Osteocyte (in vitro differentiated cells): ENCODE data around the gene TBPL1. TPM values are rescaled to one million over a fixed set of nuclear protein-coding genes. Genes with fewer than 3 reads are reported as not detected.

Experiments
- DNase-seq: peaks from one replicate; pipeline ENCODE4 v3.0.0; 2021; ENCODE audit warnings: mixed read lengths; ENCODE audit not compliant: unreplicated experiment; ENCODE audit errors: extremely low spot score
- H3K27ac Mint-ChIP-seq: one replicate; pipeline ENCODE4 v1.8.0; 2021; ENCODE audit warnings: mild to moderate bottlenecking, mixed read lengths; ENCODE audit not compliant: unreplicated experiment
- H3K27me3 Mint-ChIP-seq: one replicate; pipeline ENCODE4 v1.8.0; 2021; ENCODE audit warnings: mixed read lengths; ENCODE audit not compliant: unreplicated experiment
- H3K36me3 Mint-ChIP-seq: one replicate; pipeline ENCODE4 v1.8.0; 2021; ENCODE audit warnings: mixed read lengths; ENCODE audit not compliant: unreplicated experiment
- H3K4me1 Mint-ChIP-seq: one replicate; pipeline ENCODE4 v1.8.0; 2021; ENCODE audit warnings: mixed read lengths; ENCODE audit not compliant: unreplicated experiment
- H3K4me3 Mint-ChIP-seq: one replicate; pipeline ENCODE4 v1.8.0; 2021; ENCODE audit warnings: mild to moderate bottlenecking, moderate library complexity, mixed read lengths; ENCODE audit not compliant: unreplicated experiment
- H3K9me3 Mint-ChIP-seq: one replicate; pipeline ENCODE4 v1.8.0; 2021; ENCODE audit warnings: mixed read lengths; ENCODE audit not compliant: unreplicated experiment
- CTCF ChIP-seq: fragments of 200-600 bp; sonication (generic); IDR thresholded peaks from 2 replicates; pipeline ENCODE4 v1.5.0; 2021; ENCODE audit warnings: antibody characterized with exemption, mild to moderate bottlenecking, moderate library complexity
- total RNA-seq: library from RNA; stranded (reverse); gene quantifications from 2 replicates; pipeline ENCODE4 v1.2.1, GENCODE V29; 2021

The TBPL1 gene
- total RNA-seq, 1 donor from 2014 or later: 35.0 TPM

GRCh38 chr6:134039116-134039515 is 86.1 kb downstream of the TBPL1 start:
- H3K4me3 Mint-ChIP-seq: no peak overlapping the region
- no peaks in the 10 kb centered on the region for H3K27me3 Mint-ChIP-seq
- no peak for TF ChIP-seq CTCF
- H3K9me3 Mint-ChIP-seq: peaks cover 11% of the 10 kb centered on the region
- peaks cover 13% of the 10 kb centered on the region for H3K36me3 Mint-ChIP-seq
- peaks cover 29% of the 10 kb centered on the region for H3K4me1 Mint-ChIP-seq
- H3K27ac Mint-ChIP-seq: no peak overlapping the region
- no peak for DNase-seq

Other genes with a start within 250 kb of the TBPL1 start
- not detected in 2 replicates for gene TCF21, start 64.1 kb upstream of the TBPL1 start, total RNA-seq
- gene SLC2A12, start 99.4 kb downstream of the TBPL1 start, total RNA-seq: 10.4 and 10.7 TPM in 2 replicates